ENCODE measurements around the gene GPR107.

DNA sequence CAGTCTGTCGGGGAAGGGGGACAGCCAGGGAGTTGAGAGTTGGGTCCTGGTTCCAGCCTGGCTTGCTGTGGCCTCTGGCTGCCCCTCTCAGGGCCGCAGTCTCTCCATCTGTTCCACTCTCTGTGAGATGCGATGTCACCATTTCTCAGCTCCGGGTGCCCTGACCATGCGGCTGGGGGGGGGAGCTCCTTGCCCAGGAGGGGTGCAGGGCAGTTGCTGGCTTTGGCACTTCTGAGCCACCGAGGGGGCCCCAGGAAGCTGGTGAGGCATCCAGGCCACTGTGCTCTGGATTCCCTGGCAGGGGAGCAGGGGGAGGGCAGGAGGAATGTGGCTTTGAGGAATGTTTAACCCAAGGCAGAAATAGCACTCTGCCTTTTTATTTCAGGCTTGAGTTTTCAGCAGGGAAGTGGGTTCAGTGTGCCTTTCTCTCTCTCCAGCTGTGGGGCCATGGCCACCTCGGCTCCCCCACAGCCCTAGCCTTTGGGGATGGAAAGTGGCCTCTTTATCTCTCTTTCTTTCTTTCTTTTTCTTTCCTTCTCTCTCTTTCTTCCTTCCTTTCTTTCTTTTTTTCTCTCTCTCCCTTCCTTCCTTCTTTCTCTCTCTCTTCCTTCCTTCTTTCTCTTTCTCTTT is 129.5 kb downstream of the GPR107 start:
- TF ChIP-seq, protein P1, sequence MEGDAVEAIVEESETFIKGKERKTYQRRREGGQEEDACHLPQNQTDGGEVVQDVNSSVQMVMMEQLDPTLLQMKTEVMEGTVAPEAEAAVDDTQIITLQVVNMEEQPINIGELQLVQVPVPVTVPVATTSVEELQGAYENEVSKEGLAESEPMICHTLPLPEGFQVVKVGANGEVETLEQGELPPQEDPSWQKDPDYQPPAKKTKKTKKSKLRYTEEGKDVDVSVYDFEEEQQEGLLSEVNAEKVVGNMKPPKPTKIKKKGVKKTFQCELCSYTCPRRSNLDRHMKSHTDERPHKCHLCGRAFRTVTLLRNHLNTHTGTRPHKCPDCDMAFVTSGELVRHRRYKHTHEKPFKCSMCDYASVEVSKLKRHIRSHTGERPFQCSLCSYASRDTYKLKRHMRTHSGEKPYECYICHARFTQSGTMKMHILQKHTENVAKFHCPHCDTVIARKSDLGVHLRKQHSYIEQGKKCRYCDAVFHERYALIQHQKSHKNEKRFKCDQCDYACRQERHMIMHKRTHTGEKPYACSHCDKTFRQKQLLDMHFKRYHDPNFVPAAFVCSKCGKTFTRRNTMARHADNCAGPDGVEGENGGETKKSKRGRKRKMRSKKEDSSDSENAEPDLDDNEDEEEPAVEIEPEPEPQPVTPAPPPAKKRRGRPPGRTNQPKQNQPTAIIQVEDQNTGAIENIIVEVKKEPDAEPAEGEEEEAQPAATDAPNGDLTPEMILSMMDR (IDR thresholded peaks at IDR 0.05), result no peak
- TF ChIP-seq POLR2A (IDR thresholded peaks at IDR 0.05) (no peak), EP300 (IDR thresholded peaks at IDR 0.05) (no peak)
